Uterus (tissue), 2 donors: ENCODE data around the gene CLCN1.

Experiments used
- CTCF ChIP-seq, 4 experiments: fragments of 200-600 bp in 2 of 4; fragments of 450-650 bp in 2 of 4; sonication (generic) in 2 of 4; IDR thresholded peaks; one replicate each; pipeline ENCODE4 v1.5.1; 2016 to 2019; ENCODE audit warnings: antibody characterized with exemption in 4 of 4, mild to moderate bottlenecking in 2 of 4, moderate library complexity in 1 of 4
- POLR2A ChIP-seq, 2 donors: fragments of 450-650 bp; IDR thresholded peaks; one replicate each; pipeline ENCODE4 v1.6.1; 2016; ENCODE audit warnings: antibody characterized with exemption in 2 of 2, mild to moderate bottlenecking in 1 of 2, moderate library complexity in 1 of 2

DNA sequence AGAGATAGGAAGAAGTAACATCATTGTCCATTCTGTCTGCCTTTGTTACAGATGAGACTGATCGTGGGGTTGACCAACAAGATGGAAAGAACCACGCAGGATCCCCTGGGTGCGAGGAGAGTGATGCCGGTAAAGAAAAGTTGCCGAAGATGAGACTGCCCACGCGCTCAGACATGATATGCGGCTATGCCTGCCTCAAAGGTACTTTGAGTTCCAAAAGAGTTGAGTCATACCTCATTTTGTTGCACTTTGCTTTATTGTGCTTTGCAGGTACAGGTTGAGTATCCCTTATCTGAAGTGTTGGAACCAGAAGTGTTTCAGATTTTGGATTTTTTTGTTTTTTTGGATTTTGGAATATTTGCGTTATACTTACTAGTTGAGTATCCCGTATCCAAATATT is 12.2 kb upstream of the CLCN1 start:
- TF ChIP-seq CTCF (IDR thresholded peaks at IDR 0.05) (no peak), POLR2A (IDR thresholded peaks at IDR 0.05) (no peak)
